Endothelial cell of umbilical vein (primary cell): ENCODE data around the gene CTDSPL.

Source experiments
- CTCF ChIP-seq, 2 donors: IDR thresholded peaks; 1 replicate in 1 of 2; 2 replicates in 1 of 2; pipeline ENCODE4 v1.5.1; 2011; ENCODE audit warnings: low read length in 2 of 2, mild to moderate bottlenecking in 2 of 2, moderate library complexity in 2 of 2, control low read depth in 1 of 2, inconsistent platforms in 1 of 2, low read depth in 1 of 2; ENCODE audit not compliant: insufficient read depth in 1 of 2; ENCODE audit errors: extremely low read depth in 1 of 2
- EZH2 ChIP-seq: IDR thresholded peaks from 2 replicates; pipeline ENCODE4 v1.6.1; 2012; ENCODE audit warnings: borderline replicate concordance, low read depth, mild to moderate bottlenecking, moderate library complexity, low read length, inconsistent platforms; ENCODE audit not compliant: severe bottlenecking
- FOS ChIP-seq: IDR thresholded peaks from 2 replicates; pipeline ENCODE4 v1.6.1; 2011; ENCODE audit warnings: mild to moderate bottlenecking, low read length, moderate library complexity, borderline replicate concordance; ENCODE audit not compliant: insufficient read depth
- MYC ChIP-seq: IDR thresholded peaks from one replicate; pipeline ENCODE4 v1.6.1; 2011; ENCODE audit warnings: mild to moderate bottlenecking, low read depth, low read length
- POLR2A ChIP-seq: IDR thresholded peaks from 2 replicates; pipeline ENCODE4 v1.6.1; 2012; ENCODE audit warnings: low read depth, mild to moderate bottlenecking, control low read depth, low read length
- POLR2AphosphoS5 ChIP-seq: IDR thresholded peaks from 2 replicates; pipeline ENCODE4 v1.6.1; 2012; ENCODE audit warnings: low read depth, mild to moderate bottlenecking, control low read depth, low read length, moderate library complexity; ENCODE audit not compliant: insufficient read depth

DNA sequence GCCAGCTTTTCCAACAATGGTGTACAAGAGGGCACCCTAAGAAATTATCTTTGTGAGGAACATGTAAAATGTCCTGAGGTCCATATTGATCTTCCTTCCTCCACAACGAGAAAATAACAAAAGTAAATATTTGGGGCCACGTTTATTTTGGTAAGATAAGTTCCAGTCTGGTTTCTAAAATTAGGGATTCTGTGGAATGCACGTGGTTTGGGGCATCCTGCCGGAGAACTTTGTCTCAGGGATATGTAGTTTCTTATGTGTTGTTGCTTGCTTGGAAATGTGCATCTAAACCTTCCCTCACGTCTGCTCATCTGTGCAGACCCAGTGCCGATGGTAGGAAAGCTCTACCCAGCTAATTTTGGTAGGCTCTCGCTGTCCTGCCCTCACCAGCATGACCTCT lies 62.8 kb downstream of the CTDSPL start:
- TF ChIP-seq POLR2A = no peak
- TF ChIP-seq CTCF (IDR thresholded peaks at IDR 0.05; ENCODE audit: extremely low read depth in 1 of 2, insufficient read depth in 1 of 2, low read depth in 1 of 2, low read length in 2 of 2) = no peak
- TF ChIP-seq EZH2 = no peak
- no peak for TF ChIP-seq FOS
- TF ChIP-seq MYC = no peak
- no peak for TF ChIP-seq POLR2AphosphoS5
